Ureter (tissue), 1 donor: ENCODE results near the gene SDK1. TPM values are rescaled to one million over a fixed set of nuclear protein-coding genes. Genes with fewer than 3 reads are reported as not detected.
"Not testable (repeated sequence)": the region's sequence is repeated elsewhere in the genome, so short reads cannot be mapped to it uniquely, and the experiment has no call there.

Experiments used
- DNase-seq: peaks from one replicate; pipeline ENCODE4 v3.0.0-alpha.2; 2020; ENCODE audit warnings: low spot score
- total RNA-seq: library from RNA; stranded (reverse); gene quantifications from one replicate; pipeline ENCODE4 v1.2.4, GENCODE V29; 2023
- donor health status: DM: yes; HTN: yes; CAD: no.

The SDK1 gene
- total RNA-seq, 1 donor from 2014 or later = 27.3 TPM

- no peak for DNase-seq
Measured at GRCh38 chr7:3649678-3650440, 348.8 kb downstream of the SDK1 start.

- no peak for DNase-seq
Measured at GRCh38 chr7:3650844-3651243, 349.8 kb downstream of the SDK1 start.

GRCh38 chr7:3655635-3656034 lies 354.6 kb downstream of the SDK1 start:
- DNase-seq = no peak

- DNase-seq = no peak
Measured at GRCh38 chr7:3657206-3657605, 356.2 kb downstream of the SDK1 start.

- no peak for DNase-seq
Measured at GRCh38 chr7:3668743-3669142, 367.7 kb downstream of the SDK1 start.

GRCh38 chr7:3670898-3671297 lies 369.8 kb downstream of the SDK1 start:
- no peak for DNase-seq

- DNase-seq = no peak
Measured at GRCh38 chr7:3673524-3673923, 372.5 kb downstream of the SDK1 start.

- DNase-seq = no peak
Measured at GRCh38 chr7:3678314-3678810, 377.3 kb downstream of the SDK1 start.

- no peak for DNase-seq
Measured at GRCh38 chr7:3682028-3682710, 381.1 kb downstream of the SDK1 start.

GRCh38 chr7:3683546-3684539 lies 382.8 kb downstream of the SDK1 start:
- no peak for DNase-seq

GRCh38 chr7:3688071-3688470 lies 387.0 kb downstream of the SDK1 start:
- DNase-seq = no peak

- DNase-seq = no peak
Measured at GRCh38 chr7:3688842-3689241, 387.8 kb downstream of the SDK1 start.

- no peak for DNase-seq
Measured at GRCh38 chr7:3691478-3692158, 390.6 kb downstream of the SDK1 start.

- DNase-seq = no peak
Measured at GRCh38 chr7:3695602-3696001, 394.6 kb downstream of the SDK1 start.

GRCh38 chr7:3696113-3696512 lies 395.1 kb downstream of the SDK1 start:
- DNase-seq = no peak

GRCh38 chr7:3697472-3697871 lies 396.4 kb downstream of the SDK1 start:
- no peak for DNase-seq

- no peak for DNase-seq
Measured at GRCh38 chr7:3705258-3705657, 404.2 kb downstream of the SDK1 start.

- not testable (repeated sequence) for DNase-seq
Measured at GRCh38 chr7:3706091-3706490, 405.0 kb downstream of the SDK1 start.

- DNase-seq = no peak
Measured at GRCh38 chr7:3710122-3710521, 409.1 kb downstream of the SDK1 start.

- DNase-seq = no peak
Measured at GRCh38 chr7:3710531-3710930, 409.5 kb downstream of the SDK1 start.

- DNase-seq = no peak
Measured at GRCh38 chr7:3712841-3713240, 411.8 kb downstream of the SDK1 start.
